SU-DHL-6 (cell line): ENCODE data around the gene BEST1.

Experiments used
- EZH2phosphoT487 ChIP-seq: fragments of 200-600 bp; sonication (generic), shearing (Covaris generic); conservative IDR thresholded peaks from 2 replicates; pipeline ENCODE4 v1.6.1; 2018; ENCODE audit warnings: mild to moderate bottlenecking, antibody characterized with exemption, low read length, moderate library complexity, mixed read lengths
- TF ChIP-seq, protein P1 (sequence below): fragments of 200-600 bp; sonication (generic); IDR thresholded peaks from one replicate; pipeline ENCODE4 v1.5.1; 2017; ENCODE audit warnings: antibody characterized with exemption, mild to moderate bottlenecking, low read length, moderate library complexity; ENCODE audit not compliant: insufficient read depth, poor library complexity, severe bottlenecking

GRCh38 chr11:61927501-61927900 lies 22.6 kb upstream of the BEST1 start:
- TF ChIP-seq, protein P1, sequence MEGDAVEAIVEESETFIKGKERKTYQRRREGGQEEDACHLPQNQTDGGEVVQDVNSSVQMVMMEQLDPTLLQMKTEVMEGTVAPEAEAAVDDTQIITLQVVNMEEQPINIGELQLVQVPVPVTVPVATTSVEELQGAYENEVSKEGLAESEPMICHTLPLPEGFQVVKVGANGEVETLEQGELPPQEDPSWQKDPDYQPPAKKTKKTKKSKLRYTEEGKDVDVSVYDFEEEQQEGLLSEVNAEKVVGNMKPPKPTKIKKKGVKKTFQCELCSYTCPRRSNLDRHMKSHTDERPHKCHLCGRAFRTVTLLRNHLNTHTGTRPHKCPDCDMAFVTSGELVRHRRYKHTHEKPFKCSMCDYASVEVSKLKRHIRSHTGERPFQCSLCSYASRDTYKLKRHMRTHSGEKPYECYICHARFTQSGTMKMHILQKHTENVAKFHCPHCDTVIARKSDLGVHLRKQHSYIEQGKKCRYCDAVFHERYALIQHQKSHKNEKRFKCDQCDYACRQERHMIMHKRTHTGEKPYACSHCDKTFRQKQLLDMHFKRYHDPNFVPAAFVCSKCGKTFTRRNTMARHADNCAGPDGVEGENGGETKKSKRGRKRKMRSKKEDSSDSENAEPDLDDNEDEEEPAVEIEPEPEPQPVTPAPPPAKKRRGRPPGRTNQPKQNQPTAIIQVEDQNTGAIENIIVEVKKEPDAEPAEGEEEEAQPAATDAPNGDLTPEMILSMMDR = no peak
- TF ChIP-seq EZH2phosphoT487 = no peak
